ENCODE results near the gene ZFP64.

DNA sequence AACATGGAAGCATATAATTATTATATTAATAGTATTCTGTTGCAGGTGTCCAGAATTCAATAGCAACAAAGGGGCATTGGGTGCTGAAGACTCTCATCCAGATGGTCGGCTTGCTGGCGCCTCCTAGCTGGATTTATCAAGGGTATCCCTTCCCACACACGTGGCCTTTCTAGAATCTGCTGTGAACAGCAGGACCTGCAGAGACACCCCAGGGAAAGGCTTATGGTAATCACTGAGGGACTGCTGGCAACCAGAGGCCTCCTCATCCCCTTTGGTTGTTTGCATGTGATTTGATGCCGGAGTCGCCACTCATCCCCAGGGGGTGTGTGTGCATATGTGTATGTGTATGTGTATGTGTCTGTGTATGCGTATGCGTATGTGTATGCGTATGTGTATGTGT lies 20.6 kb downstream of the ZFP64 start:
- TF ChIP-seq ZNF350 (tag by site-specific recombination; IDR thresholded peaks at IDR 0.05) (no peak), GLI4 (tag by site-specific recombination; IDR thresholded peaks at IDR 0.05) (no peak)
- TF ChIP-seq, protein P1, sequence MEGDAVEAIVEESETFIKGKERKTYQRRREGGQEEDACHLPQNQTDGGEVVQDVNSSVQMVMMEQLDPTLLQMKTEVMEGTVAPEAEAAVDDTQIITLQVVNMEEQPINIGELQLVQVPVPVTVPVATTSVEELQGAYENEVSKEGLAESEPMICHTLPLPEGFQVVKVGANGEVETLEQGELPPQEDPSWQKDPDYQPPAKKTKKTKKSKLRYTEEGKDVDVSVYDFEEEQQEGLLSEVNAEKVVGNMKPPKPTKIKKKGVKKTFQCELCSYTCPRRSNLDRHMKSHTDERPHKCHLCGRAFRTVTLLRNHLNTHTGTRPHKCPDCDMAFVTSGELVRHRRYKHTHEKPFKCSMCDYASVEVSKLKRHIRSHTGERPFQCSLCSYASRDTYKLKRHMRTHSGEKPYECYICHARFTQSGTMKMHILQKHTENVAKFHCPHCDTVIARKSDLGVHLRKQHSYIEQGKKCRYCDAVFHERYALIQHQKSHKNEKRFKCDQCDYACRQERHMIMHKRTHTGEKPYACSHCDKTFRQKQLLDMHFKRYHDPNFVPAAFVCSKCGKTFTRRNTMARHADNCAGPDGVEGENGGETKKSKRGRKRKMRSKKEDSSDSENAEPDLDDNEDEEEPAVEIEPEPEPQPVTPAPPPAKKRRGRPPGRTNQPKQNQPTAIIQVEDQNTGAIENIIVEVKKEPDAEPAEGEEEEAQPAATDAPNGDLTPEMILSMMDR (tag by site-specific recombination; IDR thresholded peaks at IDR 0.05), result no peak

Data from HEK293 (cell line).